ENCODE results near the gene TNK1.

DNA sequence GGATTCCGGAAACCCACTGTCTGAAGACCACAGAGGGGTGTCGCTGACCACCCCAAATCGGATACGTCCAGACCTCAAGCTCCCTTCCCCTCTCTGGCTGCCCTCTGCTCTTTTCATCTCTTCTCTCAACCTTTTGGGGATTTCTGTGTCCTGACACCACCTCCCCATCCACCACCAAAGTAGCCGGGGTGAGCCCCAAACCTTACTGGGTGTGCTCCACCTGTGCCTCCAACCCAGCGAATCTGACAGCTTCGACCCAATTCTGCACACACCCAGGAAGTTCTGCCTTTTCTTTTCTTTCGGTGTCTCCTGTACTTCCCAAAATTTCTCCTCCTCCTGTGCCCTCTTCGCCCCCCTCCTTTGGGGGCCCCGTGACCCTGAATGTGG is 28.4 kb upstream of the TNK1 start:
- TF ChIP-seq, protein P1, sequence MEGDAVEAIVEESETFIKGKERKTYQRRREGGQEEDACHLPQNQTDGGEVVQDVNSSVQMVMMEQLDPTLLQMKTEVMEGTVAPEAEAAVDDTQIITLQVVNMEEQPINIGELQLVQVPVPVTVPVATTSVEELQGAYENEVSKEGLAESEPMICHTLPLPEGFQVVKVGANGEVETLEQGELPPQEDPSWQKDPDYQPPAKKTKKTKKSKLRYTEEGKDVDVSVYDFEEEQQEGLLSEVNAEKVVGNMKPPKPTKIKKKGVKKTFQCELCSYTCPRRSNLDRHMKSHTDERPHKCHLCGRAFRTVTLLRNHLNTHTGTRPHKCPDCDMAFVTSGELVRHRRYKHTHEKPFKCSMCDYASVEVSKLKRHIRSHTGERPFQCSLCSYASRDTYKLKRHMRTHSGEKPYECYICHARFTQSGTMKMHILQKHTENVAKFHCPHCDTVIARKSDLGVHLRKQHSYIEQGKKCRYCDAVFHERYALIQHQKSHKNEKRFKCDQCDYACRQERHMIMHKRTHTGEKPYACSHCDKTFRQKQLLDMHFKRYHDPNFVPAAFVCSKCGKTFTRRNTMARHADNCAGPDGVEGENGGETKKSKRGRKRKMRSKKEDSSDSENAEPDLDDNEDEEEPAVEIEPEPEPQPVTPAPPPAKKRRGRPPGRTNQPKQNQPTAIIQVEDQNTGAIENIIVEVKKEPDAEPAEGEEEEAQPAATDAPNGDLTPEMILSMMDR (IDR thresholded peaks at IDR 0.05; ENCODE audit: poor library complexity), result peak; percentile 66
- no peak for TF ChIP-seq EZH2 (IDR thresholded peaks at IDR 0.05; ENCODE audit: borderline replicate concordance)
- TF ChIP-seq EZH2phosphoT487 (IDR thresholded peaks at IDR 0.05; ENCODE audit: low read depth, severe bottlenecking, unreplicated experiment), result no peak
